HG03565 (cell line): ENCODE data around the gene DISC1.
"Not testable (repeated sequence)": the region's sequence is repeated elsewhere in the genome, so short reads cannot be mapped to it uniquely, and the experiment has no call there.

Experiments used
- ATAC-seq: cut with Tn5 transposase; IDR thresholded peaks from one replicate; pipeline ENCODE4 v1.9.1; 2021; ENCODE audit warnings: mild to moderate bottlenecking, moderate library complexity; ENCODE audit not compliant: unreplicated experiment

DISC1 gene

DNA sequence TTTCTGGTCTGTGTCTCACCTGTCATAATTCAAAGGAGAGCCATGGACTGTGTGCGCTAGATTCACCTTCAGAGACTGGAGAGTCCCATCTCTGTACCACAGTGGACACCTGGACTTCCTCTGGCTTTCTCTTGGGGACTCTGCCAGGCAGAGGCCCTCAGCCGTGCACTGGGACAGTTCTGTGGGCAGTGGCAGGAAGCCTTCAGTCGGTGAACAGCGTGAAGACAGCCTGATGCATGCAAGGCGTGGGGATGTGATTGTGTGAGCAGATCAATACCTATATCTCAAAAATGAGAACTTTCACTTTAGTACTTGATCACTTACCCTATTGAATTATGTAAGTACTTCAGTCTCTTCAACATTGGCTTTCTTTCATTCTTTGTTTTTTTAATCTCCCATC, 245.3 kb downstream of the DISC1 start:
- ATAC-seq = no peak

DNA sequence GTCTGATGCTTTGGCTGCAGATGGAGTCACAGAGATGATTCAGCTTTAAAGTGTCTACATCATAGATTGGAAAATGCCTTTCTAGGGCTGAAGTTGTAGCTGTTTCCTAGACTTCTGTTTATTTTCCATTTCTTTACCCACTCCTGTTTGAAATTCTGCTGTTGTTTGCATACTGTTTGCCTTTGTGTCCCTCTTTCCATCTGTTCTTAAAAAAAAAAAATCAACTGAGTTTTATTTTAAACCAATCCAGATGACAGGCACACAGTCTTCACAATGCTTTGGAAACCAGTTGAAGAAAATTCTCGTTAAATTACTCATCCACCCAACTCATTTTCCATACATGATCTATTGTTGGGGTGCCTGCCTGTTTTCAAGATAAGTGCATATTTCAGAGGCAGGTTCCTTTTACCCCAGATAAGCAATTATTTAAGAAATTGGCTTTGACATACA, 245.9 kb downstream of the DISC1 start:
- ATAC-seq = no peak

DNA sequence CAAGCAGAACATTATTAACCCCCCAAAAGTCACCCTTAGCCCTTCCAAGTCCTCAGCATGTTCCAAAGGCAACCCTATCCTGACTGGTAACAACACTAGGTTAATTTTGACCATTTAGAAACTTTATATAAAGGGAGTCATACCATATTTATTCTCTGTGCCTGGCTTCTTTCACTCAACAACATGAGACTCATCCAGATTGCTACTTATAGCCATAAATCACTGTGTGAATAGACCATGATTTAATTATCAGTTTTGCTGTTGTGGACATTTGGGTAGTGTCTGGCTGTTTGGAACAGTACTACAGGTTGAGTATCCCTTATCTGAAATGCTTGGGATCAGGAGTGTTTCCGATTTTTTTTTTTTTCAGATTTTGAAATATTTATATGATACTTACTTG, 252.1 kb downstream of the DISC1 start:
- ATAC-seq = no peak

DNA sequence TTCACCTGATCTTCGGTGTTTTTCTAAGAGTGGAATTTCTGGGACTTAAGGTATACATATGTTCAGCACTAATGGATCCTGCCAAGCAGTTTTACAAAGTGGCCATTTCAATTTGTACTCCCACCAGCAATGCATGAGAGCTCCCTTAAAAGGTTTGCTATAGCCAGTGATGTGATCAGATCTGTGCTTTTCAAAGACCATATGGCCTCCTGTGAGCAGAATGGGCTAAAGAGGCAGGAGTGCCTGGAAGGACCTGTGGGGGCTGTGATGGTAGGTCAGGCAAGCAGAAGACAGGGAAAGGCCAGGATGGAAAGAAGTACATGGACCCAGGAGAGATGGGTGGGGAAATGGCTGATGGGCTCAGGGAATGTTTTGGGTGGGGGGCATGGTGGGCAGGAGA, 252.7 kb downstream of the DISC1 start:
- ATAC-seq = no peak

DNA sequence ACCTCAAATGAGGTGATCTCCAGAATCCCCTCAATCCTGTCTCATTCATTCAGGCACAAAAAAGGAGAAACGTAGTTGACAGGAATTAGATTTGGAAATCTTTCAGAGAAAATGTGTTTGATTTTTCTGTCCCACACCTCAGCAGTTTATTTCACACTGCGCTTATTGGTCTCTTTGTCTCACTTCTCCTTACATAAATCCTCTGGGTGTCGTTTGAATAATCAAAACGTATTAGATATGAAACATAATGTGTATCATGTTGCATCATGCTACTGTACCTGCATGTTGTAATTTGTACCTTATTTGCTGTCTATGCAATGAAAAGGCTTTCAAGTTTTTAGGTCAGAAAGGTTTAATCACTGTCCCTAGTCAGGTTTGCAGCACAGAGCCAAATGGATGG, 255.7 kb downstream of the DISC1 start:
- no peak for ATAC-seq

DNA sequence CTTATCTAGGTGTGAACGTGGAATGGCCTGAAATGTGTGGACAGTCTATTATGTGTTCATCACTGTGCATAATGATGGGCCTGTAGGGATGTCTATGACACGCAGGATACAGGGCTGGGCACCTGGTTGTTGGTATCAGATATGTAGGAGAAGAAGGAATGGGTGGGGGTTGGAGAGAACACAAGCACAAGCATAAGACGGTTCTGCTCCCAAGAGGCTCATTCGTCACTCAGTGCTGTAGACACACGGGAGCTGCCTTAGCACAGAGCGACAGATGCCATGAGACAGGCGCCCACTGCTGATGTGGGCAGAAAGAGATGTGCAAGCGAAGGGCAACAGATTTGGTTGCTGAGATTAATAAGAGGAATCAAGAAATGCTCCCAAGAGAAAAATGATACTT, 256.2 kb downstream of the DISC1 start:
- ATAC-seq = no peak

DNA sequence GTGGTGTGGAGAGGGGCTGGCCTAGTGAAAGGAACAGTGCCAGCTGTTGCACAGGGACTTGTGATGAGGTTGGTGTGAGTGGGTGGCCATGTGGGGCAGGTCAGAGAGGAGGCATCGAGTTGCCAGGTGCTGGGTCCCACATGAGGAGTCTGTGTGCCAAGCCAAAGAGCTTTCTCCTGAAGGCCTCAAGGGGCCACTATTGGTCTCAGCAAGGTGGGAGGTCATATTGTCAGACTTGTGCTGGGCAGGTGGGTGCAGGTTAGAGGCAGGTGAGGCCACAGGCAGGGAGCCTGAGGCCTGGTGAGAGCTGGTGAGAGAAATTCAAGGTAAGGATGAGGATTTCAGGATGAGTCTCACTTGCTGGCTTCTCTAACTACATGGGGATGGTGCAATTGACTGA, 256.8 kb downstream of the DISC1 start:
- ATAC-seq = no peak

DNA sequence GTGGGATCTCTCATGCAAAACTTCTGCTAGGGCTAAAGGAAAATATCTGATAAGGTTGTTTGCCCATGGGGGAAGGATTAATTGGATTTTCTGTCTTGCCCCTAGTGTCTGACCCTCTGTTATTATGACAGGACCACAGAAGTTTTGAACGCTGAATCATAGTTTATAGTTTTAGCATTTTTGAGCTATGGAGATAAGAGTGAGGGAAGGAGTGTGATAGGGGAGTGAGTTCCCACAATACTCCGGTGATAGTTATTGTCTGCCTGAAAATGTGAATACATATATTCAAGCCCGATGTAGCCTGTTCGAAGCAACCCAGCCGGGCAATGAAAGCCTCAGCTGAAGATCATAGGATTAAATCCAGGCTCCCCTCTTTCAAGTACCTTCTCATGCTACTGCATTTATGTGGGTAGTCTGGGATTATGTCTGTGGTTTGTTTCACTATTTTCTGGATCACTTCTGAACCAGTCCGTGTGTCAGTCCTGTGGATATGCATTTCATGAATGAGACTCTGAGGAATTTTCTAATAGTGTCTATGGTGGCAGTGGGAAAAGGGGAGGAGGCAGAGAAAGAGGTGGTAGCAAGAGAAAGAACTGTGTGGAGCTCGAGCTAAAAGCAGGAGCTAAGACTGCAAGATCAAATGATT, 258.7 kb downstream of the DISC1 start:
- ATAC-seq = no peak

DNA sequence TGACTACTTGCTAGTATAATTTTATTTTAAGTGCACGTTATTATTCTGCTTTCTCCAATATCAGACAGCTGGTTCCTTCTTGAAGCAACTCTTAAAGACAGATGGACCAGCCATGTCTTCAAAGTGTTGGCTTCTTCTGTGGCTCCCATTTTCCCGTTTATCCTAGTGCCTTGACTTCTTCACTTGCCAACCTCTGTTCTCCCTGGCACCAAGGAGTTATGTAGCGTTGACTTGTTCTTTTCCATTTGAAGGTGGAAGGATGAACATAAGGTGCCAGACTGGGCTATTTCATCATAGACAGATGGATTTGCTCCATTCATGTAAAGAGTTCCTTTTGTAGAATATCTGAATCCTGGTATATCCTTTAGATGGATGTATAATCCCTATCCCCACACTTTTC, 260.6 kb downstream of the DISC1 start:
- no peak for ATAC-seq

DNA sequence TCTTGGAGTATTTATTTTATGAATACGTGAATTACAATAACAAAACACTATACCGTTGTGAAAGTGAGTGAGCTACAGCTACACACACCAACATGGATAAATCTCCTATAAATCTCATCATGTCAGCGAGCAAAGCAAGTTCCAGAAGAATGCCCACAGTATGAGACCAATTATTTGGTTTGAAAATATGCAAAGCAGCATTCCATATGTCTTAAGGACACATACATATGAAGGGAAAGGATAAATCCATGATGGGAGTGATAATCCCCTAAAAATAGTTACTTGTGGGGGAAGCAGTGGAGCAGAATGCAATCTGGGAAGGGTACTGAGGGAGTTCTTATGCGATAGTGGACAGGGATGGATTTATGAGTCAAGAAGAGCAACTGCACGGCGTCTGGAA, 261.3 kb downstream of the DISC1 start:
- ATAC-seq = no peak

DNA sequence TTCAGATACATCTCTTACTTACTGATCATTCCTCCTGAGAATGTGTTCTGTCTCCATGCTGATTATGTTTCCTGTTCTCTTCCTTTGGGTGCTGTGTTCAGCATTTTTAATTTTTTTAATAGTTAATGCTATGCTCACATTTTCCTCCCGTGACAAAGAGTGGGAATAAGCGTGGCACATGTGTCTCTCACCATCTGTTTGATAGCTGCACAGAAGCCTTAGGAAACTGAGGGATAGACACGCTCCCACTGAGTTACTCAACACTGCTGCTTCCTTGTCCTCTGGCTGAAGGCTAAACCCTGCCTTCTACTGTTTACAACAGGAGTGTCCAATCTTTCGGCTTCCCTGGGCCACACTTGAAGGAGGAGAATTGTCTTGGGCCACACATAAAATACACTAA, 264.2 kb downstream of the DISC1 start:
- no peak for ATAC-seq

DNA sequence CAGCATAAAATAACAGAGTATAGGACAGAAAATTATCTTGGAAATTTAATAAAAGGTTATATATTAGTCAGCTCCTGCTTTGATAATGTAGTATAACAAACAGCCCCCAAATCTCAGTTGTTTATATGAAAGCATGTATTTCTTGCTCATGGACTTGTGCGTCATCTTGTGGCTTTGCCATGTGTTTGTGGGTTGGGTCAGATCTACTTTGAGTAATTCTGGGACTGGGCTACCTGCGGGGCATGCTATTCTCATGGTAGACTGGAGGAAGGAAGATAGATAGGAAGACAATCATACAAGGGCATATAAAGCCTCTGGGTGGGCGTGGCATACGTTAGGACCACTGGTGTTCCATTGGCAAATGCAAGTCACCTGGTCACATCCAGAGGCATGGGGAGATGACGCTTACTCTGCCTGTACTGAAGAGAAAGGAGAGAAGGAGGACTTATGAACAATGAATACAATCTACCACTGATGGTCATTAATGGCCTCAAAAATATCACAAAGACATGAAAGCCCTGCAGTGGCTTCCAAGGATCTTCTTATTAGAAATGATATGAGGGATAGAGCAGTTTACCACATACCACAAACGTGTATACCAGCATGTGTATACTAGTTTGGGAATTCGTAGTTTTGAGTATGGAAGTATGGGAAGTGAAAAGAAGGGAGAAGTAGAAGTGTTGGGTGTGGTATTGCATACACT, 267.0 kb downstream of the DISC1 start:
- no peak for ATAC-seq

DNA sequence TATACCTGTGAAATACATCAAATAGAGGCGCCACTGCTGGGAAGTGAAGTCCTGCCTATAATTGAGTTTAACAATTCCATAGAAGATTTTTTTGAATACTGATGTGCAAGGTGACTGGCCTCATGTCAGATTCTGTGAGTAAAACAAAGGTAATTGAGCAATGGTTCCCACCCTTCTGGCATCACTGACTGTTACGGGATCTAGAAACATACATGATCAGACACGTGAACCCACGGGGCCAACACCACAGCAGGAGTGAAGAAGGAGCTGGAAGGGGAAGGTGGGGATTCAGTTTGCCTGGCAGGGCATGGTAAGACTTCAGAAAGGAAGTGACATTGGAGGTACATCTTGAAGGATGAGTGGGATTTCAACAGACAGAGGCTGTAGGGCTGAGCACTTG, 270.2 kb downstream of the DISC1 start:
- ATAC-seq = no peak

DNA sequence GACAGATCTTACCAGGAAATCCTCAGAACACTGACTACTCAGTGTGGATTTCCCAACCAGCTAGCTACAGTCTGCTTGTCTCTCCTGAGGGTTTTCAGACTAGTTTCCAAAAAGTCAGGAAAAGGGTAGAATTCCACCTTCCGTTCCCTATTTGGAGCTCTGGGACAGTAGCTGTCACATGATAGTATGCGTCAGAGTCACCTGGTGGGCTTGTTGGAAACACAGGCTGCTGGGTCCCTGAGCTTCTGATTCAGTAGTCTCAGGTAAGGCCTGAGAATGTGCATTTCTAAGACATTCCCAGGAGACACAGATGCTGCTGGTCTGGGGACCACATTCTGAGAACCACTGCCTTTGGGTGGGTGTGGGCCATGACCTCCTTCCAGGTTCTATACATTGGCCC, 272.5 kb downstream of the DISC1 start:
- no peak for ATAC-seq

DNA sequence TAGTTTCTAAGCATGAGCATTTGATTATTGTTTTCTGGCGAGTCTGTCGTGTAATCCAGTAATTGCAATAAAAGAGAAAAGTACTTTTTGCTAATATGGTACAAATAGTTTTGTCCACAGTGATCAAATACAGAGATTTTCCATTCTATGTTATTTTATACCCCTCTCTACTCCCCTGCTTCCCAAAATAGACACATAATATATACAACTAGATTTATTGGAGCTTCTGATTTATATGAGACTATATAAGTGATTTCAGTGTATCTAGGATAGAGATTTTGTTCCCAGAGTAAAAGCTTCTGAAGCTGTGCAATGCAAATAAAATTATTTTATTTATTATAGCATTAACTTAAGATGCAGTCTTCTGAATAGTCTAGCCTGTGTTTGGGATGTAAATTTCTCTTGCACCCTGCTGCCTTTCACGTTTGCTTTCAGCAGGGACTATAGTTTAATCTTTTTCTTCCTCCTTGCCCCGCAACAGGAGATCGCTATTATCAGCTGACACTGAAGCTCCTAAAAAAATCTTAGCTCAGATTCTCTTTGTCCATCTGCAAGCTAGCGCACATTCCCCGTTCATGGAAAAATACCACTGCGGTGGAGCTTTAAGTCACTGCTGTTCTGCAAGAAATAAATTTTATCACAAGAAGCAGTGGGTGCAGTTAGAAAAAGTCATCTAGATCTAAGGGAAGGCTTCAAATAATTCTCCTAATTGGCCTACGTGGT, 273.3 kb downstream of the DISC1 start:
- no peak for ATAC-seq

DNA sequence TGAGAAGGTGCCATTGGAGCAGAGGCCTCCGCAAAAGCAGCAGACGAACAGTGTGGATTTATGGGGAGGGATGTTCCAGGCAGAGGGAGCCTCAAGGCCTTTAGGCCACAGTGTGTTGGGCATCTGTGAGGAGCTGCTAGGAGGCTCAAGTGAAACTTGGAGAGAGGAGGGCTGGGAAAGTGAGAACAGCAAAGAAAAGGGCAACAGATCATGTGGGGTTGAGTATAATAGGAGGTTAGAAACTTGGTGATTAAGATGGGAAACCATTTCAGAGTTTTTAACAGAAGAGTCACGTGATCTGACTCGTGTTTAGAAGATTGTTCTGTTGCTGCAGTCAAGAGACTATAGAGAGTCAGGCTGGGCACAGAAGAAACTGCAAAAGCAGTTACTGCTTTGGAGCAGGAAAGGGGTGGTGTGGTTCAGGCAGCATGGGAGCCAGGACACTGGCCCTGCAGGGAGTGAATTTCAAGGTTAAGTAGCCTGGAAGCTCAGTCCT, 277.0 kb downstream of the DISC1 start:
- ATAC-seq = no peak

DNA sequence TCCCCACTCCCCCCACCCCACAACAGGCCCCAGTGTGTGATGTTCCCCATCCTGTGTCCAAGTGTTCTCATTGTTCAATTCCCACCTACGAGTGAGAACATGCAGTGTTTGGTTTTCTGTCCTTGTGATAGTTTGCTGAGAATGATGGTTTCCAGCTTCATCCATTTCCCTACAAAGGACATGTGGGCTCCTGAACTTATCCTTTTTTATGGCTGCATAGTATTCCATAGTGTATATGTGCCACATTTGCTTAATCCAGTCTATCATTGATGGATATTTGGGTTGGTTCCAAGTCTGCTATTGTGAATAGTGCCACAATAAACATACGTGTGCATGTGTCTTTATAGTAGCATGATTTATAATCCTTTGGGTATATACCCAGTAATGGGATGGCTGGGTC, 280.7 kb downstream of the DISC1 start:
- ATAC-seq = not testable (repeated sequence)

DNA sequence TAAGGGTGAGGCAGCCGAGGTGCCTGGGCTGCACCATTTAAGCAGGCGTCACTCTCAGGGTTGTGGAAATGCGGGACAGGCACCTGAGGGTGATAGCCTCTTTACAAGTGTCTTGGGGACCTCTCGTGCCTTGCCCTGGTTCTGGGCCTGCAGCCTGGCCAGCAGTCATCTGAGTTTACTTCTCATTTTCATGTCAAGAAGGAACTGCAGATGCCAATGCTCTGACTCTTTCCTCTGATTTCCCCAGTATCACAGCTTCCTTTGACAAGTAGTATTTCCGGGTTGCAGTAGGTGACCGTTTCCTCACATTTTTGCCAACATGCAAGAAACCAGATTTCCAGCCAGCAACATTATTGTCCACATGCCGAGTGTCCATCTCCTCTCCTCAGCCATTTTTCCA, 286.9 kb downstream of the DISC1 start:
- ATAC-seq = no peak

DNA sequence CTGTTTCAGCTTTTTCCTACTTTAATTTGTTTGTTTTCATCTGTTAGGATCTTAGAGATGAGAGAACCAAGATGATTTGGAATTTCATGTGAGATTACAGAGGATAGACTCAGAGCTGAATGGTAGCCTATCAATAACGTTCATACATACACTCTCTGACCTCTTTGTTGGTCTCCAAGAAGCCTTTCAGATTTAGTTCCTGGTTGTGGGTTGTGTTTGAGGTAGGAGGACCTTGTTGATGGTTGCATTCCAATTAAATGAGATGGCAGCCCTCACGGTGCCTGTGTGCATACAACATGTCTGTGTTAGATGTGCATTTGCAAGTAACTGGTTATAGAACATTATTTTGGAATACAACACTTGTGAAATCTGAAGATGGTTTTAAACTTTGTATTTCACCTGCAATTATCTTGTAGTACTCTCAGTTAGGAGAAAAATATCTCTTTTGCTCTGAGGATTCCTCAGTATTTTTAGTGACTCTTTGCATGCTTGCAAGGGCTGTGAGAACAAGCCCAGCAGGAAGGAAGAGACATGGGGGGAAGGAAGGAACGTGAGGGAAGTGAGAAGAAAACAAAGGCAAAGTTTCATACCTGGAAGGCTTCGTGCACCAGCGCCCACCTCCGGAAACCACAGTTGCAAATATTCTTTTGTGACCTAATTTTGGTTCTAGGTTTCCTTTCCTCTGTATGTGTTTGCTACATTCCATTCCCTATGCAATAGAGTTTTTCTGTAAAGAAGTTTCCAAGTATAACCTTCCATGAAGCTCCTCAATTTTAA, 291.8 kb downstream of the DISC1 start:
- peak; percentile 59 for ATAC-seq

DNA sequence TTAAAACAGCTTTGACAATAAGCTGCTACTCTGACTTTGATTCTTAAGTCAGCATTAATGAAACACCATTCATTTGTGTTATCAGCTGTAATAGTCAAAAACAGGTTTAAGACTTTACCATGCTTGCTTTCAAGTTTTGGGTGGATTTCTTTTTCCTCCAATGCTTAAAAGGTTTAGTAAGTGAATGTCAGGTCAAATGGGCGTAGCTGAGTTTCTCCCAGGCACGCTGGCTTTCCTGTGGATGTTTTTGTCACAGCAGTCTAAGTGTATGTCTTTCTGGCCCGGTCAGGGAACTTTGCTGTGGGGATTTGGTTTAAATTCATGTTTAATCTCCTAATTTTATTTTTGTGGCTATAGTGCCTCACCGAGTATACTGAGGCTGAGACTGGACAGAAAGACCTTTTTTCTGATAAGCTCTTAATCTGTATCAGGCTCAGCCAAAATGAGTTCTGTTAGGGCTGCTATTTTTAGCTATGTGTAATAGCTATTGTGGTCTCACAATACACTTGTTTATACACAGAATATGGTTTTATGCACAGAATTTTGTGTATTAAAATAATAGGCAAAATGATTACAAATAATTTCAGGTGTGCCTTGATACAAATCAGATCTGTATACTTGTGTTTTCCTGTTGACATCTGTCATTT, 292.8 kb downstream of the DISC1 start:
- no peak for ATAC-seq

DNA sequence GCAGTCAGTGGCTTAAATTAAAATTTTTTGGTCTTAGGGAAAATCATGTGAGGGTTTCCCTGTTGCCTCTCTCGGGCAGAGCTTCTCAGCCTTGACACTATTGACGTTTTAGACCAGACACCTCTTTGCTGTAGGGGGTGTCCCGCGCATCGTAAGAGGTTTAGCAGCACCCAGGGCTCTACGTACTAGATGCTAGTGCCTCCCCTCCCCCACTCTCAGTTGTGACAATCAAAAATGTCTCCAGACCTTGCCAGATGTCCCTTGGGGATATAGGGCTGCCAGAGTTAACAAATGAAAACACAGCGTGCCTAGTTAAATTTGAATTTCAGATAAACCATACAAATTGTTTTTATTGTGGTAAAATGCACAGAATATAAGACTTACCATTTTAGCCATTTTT, 293.3 kb downstream of the DISC1 start:
- no peak for ATAC-seq
